GM18951 (cell line): Measurements from ENCODE around the gene ATP1B1.

Experiments
- POLR2A ChIP-seq: IDR thresholded peaks from 4 replicates; pipeline ENCODE4 v1.6.1; 2011; ENCODE audit warnings: mild to moderate bottlenecking; ENCODE audit not compliant: insufficient read length, insufficient read depth; ENCODE audit errors: extremely low read depth
- in situ Hi-C: fragments of 300-500 bp; cut with MboI; formaldehyde crosslinking; loops from one replicate; pipeline ENCODE4 v1.12.0; 2022; ENCODE audit warnings: low sequenced_read_pairs, mixed read lengths, inconsistent platforms; ENCODE audit not compliant: unreplicated experiment

The ATP1B1 gene

DNA sequence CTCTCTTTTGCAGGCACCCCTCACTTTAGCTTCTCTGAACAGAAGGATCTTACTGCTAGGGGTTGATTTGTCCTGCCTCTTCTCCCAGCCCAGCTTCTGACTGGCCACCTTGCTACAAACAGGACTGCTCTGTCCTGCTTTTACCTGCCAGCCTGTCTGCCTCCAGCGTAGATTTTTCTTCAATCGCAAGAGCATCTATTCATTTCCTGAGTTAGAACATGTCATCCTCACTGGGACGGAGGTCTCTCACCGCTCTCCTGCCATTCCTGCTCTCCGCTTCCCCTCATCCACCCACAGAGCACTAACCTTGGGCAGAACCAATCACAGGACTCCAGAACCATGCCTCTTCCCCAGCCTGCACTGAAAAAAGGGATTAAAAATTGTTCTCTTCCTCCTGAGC is 3.5 kb upstream of the ATP1B1 start:
- in situ Hi-C loops = loop anchor here (25.0 kb wide), 1 partner anchor 466 kb away; no protein-coding TSS in a partner anchor
- no peak for TF ChIP-seq POLR2A

DNA sequence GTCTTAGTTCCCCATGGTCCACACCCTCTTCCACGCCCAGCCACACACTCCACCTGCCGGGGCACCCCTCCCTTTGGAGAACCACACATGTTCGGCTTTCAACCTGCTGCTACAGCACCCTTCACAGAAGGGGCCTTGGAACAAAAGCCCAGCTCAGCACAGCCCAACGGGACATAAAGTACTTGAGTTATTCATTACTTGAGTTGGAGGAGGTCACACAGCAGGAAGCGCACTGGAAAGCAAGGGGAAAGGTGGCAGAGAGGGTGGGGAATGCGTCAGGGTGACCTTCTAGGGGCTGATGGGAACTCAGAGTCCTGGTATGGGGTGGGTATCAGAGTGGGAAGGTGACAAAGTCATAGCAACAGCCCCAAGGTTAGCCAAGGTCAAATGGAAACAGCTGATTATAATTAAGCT is 3.0 kb upstream of the ATP1B1 start:
- in situ Hi-C loops = loop anchor here (25.0 kb wide), 1 partner anchor 466 kb away; no protein-coding TSS in a partner anchor
- no peak for TF ChIP-seq POLR2A

DNA sequence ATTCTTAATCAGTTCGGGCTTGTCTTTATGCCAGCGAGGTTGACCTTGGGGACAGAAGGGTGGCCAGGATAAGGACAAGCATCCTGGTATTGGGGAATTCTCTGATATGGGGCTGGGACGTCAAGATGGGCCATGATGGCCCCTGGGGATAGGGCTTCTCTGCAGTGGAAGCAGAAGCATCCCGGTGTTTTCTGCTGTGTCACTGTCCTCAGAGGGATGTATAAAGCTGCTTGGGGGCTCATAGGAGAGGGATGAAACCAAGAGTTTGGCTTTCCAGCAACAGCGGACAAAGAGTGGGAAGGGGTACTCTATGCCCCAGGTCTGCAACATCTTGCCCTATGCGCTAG is 1.4 kb upstream of the ATP1B1 start:
- in situ Hi-C loops = loop anchor here (25.0 kb wide), 1 partner anchor 468 kb away; no protein-coding TSS in a partner anchor
- TF ChIP-seq POLR2A = no peak

DNA sequence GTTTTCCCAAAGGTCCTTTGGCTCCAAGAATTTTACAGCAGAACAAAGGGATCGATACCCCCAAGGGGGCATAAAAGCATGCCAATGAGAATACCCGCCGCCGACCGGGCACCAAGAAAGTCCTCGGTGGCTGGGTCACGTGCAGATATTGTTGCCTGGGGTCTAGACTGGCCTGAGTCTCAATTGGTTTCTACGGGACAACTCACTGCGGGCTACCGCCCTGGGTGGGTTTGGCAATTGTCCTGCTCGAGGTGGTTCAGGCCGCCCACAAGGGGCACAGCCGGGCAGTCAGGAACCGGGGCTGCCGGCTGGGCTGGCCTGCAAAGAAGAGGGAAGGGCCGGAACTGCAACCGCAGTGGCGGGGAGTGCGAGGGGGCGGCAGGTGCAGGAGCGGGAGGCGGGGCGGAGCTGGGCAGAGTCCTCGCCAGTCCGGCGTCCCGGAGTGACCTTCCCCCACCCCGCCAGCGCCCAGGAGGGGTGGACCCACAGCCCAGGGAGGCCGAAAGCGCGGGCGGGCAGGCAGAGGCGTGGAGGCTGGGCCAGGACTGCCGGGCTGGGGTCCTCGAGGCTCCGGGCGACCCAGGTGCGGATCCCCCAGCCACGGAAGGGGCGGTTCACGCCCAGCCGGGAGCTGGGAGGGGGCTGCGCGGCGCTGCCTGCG is 926 bp upstream of the ATP1B1 start:
- in situ Hi-C loops = loop anchor here (25.0 kb wide), 1 partner anchor 468 kb away; no protein-coding TSS in a partner anchor
- no peak for TF ChIP-seq POLR2A

DNA sequence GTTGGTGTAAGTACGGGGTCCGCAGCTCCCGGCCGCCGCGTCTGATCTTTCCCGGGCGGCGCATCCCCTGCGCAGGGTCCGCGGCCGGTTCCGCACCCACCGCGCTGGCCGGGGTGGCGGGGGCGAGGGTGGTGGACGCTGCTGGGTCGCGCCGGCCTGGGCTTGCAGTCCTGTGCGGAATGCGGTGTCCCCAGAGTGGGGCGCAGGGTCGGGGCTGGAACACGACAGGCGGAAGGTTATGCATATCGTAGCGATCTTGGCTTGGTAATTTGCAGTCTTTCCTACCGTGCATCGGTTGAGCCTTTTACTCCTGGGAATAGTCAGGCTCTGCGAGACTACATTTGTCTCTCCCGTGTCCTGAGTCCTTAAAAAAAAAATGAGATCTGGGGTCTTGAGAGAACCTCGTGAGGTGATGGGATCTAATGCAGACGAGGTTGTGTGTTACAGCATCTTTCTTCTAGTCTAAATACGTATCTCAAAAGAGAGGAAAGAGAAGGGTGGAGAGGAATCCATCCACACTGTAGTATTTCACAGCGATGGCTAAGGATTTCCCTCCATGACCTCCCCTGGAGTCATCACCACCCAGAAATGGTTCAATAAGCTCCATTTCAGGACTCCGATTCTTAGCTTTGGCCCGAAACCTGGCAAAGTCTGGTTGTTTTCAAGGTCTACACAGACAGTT is 572 bp downstream of the ATP1B1 start:
- no peak for TF ChIP-seq POLR2A
- in situ Hi-C loops = loop anchor here (25.0 kb wide), 1 partner anchor 470 kb away; no protein-coding TSS in a partner anchor

DNA sequence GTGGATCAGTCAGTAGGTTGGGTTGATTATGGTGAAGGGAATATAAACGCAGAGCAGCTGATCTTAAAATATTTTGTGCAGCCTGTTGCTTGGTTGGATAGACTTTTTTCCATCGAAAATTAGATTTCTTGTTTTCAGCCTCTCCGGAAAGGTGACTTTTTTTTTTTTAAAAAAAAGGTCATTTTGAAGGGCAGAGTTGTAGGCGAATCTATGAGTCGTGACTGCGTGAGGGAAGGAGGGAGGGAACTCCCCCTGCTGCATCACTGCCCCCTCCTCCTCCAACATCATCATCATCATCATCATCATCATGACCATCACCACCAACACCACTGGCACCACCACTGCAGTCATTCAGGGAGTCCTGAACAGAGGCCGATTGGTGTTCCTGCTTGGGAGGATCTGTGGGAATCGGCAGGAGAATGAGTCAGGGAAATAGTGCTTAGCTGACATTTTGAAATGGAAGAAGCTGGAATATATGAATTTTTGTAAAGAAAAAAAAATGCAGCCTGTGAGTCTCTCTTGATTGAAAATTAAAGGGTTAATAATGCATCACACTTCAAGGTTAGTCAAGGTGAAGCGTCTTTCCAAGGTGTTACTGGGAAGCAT is 1.2 kb downstream of the ATP1B1 start:
- no peak for TF ChIP-seq POLR2A
- in situ Hi-C loops = loop anchor here (25.0 kb wide), 1 partner anchor 470 kb away; no protein-coding TSS in a partner anchor

DNA sequence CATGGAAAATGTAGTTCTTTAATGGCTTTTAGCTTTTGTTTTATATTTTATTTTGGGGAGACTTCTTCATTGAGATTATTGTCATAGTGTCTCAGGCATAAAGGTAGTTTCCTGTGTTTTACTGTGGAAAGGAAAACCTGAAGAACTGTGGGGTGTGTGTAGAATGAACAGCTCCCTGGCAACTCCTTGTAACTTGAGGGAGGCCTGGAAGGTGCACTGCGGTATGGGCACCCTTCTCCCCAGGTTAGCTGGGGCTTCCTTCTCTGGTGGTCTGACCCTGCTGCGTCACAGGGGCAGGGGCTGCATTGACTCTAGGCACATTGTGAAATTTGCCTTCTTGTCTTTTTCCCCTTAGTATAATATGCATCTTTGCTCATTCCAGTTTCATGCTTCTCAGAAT is 1.7 kb downstream of the ATP1B1 start:
- in situ Hi-C loops = loop anchor here (25.0 kb wide), 1 partner anchor 471 kb away; no protein-coding TSS in a partner anchor

DNA sequence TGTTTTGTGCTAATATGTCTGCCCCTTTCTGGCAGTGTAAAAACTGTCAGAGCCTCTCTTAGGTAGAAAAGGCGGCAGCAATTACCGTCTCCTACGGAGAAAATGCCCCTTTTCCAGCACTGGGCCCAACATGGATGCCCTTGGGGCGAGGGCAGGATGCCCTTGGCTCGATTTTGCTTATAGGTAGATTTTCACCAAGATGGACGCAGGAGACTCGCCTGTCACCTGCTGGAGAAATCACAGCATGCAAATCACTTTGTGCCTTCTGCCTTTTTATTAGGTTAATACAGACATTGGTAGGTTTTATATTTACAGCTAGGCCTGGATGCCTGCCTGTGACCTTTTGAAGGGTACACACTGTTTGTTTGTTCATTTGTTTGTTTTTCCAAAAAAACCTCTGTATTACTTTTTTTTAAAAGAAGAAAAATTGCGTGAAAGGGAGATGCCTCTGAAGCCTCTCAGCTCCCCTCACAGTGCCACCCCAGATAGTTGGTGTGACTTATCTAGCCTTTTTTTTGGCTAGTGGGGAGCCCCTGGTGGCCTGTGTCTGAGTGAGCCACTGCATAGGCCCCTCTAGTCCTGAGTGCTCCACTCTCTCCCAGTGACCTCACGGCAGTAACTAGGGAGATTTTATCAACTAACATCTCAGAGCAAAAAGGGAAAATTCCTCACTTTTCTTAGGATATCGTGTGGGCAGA is 2.5 kb downstream of the ATP1B1 start:
- in situ Hi-C loops = loop anchor here (25.0 kb wide), 1 partner anchor 472 kb away; no protein-coding TSS in a partner anchor

More for the DNA sequence above, 1.7 kb downstream of the ATP1B1 start:
- TF ChIP-seq POLR2A = no peak

DNA sequence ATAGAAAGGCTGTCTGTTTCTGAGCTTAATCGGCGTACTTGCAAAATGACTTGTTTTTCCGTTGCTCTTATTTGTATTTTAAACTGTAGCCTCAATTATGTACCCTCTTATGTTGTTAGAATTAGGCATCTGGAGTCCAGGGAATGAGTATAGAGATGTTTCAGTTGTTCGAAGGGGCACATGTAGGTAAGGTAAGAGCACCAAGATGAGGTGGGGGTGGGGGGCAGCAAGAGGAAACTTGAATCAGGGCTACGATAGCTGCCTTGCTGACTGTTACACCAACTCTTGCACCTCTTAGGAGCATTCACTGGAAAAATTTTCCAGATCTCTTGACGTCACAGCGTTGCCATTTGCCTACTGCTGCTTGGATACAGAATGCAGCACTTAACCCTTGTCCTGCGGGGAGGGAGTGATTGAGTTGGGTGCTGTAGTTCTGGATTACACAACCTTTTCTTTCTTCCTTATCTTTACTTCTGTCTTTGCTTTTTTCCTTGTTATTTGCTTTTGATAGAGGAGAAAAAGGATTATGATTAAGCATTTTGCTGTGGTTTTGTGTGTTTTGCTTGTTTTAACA is 3.2 kb downstream of the ATP1B1 start:
- TF ChIP-seq POLR2A = no peak
- in situ Hi-C loops = loop anchor here (10.0 to 25.0 kb wide), 2 partner anchors 245 to 472 kb away; no protein-coding TSS in a partner anchor

More for the DNA sequence above, 2.5 kb downstream of the ATP1B1 start:
- no peak for TF ChIP-seq POLR2A

DNA sequence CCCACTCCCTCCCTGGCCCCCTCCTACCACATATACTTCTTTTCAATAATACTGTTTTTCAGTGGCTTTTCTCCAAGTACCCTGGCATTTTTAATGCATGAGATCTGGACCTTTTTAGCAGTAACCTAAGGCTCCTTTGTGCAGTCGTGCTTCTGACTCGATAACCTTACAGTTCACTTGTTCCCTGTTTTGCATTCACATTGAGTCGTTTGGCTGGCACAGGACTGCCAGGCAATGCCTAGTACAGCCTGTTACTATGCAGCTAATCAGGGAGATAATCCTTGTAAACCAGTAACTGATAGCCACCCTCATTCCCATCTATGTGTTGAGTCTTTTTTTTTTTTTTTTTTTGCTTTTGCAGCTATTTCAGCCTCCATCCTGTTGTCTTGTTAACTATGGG is 3.7 kb downstream of the ATP1B1 start:
- in situ Hi-C loops = loop anchor here (10.0 to 25.0 kb wide), 2 partner anchors 245 to 473 kb away; no protein-coding TSS in a partner anchor
- TF ChIP-seq POLR2A = no peak

DNA sequence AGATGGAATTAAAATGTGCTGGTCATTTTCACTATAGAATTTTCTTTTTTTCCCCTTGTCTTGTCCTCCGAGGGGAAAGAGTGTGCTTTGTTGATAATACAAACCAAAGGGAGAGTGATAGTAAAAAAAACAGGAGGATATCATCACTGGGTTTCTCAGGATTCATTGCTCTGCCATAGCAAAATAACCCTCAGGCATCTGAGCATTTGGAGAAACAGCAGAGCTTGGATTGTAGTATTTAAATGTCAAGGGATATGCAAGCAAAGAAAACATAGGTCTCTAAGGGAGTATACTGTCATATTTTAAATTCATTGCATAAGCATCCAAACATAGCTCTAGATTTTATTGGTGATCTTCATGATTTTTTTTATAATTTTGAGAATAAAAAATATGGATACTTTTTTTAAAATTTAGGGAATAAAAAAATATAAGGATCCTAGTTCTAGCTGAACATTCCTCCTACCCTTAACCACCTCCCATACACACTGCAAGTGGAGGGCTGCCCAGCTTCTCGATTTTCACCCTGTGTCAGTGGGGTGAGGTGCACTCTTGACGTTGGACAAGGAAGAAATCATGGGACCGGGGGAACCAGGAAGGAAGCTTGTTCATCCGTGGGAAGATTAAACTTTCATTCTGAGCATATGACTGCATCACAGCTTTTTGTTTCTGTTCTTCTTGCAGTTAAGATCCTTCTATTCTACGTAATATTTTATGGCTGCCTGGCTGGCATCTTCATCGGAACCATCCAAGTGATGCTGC is 4.4 kb downstream of the ATP1B1 start:
- no peak for TF ChIP-seq POLR2A
- in situ Hi-C loops = loop anchor here (10.0 to 25.0 kb wide), 2 partner anchors 244 to 474 kb away; no protein-coding TSS in a partner anchor

DNA sequence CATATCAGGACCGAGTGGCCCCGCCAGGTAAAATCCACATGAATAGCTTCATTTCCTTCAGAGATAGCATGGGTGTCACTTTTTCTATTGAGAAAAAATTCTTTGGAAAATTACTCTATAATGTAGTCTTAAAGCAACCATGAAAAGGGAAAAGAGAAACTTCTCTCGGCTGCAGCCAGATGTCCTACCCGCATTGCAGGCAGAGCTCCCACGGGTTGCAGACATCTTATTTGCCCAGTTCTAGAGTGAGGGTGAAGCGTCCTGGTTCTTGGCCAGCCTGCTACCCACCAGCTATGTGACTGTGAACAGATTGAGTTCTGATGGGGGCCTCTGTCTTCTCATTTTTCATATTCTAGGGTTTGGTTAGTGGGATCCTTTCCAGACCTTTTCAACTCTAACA is 5.0 kb downstream of the ATP1B1 start:
- in situ Hi-C loops = loop anchor here (10.0 to 25.0 kb wide), 2 partner anchors 243 to 474 kb away; no protein-coding TSS in a partner anchor
- no peak for TF ChIP-seq POLR2A
